HG03521 (cell line): ENCODE measurements around the gene RTF2.
A peak's percentile ranks its signal among the peaks of the same experiment; 100 is the strongest.
"Not testable (repeated sequence)": the region's sequence is repeated elsewhere in the genome, so short reads cannot be mapped to it uniquely, and the experiment has no call there.

ENCODE experiments used
- ATAC-seq: cut with Tn5 transposase; IDR thresholded peaks from one replicate; pipeline ENCODE4 v1.9.1; 2021; ENCODE audit warnings: mild to moderate bottlenecking, moderate library complexity; ENCODE audit not compliant: unreplicated experiment

Gene RTF2

GRCh38 chr20:56532946-56533345 is 64.5 kb downstream of the RTF2 start, which contains the start of gene FAM209B:
TSS of gene FAM209B (plus strand) at chr20:56533246. CDS start at chr20:56533342, 96 bp downstream.
- not testable (repeated sequence) for ATAC-seq

DNA sequence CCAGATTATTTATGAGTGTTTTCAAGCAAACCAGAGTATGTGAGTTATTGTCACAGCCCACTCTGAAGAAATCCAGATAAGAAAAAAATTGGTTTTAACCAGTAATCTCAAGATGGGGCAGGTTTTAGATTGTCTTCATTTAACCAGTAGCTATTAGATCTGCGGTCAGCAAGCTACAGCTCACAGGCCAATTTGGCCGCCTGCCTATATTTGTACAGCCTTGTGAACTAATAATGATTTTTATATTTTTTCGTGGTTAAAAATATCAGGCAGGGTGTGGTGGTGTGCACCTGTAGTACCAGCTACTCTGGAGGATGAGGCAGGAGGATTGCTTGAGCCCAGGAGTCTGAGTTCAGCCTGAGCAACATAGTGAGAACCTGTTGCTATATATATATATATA is 69.6 kb downstream of the RTF2 start:
- ATAC-seq: no peak

GRCh38 chr20:56540415-56540814 is 72.0 kb downstream of the RTF2 start:
- ATAC-seq: no peak

- no peak for ATAC-seq
Measured at GRCh38 chr20:56542489-56543030, 74.1 kb downstream of the RTF2 start.

GRCh38 chr20:56551571-56551970 is 83.1 kb downstream of the RTF2 start:
- ATAC-seq: no peak

DNA sequence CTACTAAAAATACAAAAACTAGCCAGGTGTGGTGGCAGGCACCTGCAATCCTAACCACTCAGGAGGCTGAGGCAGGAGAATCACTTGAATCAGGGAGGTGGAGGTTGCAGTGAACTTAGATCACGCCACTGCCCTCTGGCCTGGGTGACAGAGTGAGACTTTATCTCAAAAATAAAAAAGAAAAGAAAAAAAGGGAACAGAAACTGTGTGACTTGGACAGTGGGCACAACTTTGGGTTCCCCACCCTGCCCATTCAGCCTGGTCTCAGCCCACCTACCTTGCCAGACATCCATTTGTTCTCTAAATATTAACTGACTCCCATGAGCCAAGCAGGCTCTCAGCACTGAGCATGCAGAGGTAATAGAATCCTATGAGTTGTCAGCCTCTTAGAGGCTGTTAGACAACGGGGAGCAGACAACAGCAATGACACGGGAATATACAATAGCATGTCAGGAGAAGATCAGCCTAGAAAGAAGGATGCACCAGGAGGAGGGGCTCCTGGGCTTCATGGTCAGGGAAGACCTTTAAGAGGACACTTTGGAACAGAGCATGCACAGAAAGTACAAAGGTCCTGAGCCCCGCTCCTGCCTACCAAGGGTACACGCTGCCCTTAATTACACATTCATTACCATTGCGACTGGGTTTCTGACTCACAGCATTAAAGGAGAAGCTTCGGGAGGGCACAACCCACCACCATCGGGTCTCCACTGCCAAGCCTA is 84.6 kb downstream of the RTF2 start:
- no peak for ATAC-seq

GRCh38 chr20:56554869-56555268 is 86.4 kb downstream of the RTF2 start:
- peak; percentile 71 for ATAC-seq

- no peak for ATAC-seq
Measured at GRCh38 chr20:56558968-56559367, 90.5 kb downstream of the RTF2 start.

DNA sequence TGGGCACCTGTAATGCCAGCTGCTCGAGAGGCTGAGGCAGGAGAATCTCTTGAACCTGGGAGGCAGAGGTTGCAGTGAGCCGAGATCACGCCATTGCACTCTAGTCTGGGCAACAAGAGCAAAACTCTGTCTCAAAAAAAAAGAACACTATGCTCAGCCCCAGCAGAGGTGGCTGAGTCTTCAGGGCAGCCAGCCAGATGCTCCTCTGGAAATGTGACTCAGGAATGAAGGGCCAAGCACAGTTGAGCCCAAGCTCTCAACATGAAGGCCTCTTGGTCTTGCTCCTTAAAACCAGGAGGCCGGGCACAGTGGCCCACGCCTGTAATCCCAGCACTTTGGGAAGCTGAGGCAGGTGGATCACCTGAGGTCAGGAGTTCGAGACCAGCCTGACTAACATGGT is 96.1 kb downstream of the RTF2 start:
- ATAC-seq: not testable (repeated sequence)

DNA sequence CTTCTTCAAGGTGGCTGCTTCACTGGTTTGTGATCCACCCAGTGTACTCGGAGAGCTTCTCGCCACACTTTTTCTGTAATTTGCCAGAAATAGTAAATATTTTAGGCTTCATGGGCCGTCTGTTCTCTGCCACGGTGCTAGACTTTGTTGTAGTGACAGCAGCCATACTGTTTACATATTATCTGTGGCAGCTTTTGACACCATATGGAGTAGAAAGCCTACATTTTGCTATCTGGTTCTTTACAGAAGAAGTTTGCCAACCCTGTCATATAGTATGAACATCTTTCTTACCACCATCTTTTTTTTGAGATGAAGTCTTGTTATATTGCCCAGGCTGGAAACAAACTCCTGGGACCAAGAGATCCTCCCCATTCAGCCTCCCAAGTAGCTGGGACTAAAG is 97.1 kb downstream of the RTF2 start:
- ATAC-seq: no peak

GRCh38 chr20:56566621-56567020 is 98.2 kb downstream of the RTF2 start:
- no peak for ATAC-seq
